Skeletal muscle tissue (tissue), 4 donors: ENCODE data around the gene MAP2K5. TPM values are rescaled to one million over a fixed set of nuclear protein-coding genes. Genes with fewer than 3 reads are reported as not detected.

Experiments used
- H3K27ac ChIP-seq: one replicate; pipeline ENCODE4 v1.7.0; 2013; ENCODE audit warnings: mild to moderate bottlenecking, low read depth, low read length, inconsistent platforms
- H3K27me3 ChIP-seq, 3 donors: one replicate each; pipeline ENCODE4 v1.7.0; 2013; ENCODE audit warnings: low read length in 3 of 3; ENCODE audit not compliant: control insufficient read depth in 3 of 3, insufficient read depth in 3 of 3
- H3K36me3 ChIP-seq, 3 donors: one replicate each; pipeline ENCODE4 v1.7.0; 2013; ENCODE audit warnings: low read length in 3 of 3; ENCODE audit not compliant: control insufficient read depth in 3 of 3, insufficient read depth in 3 of 3
- H3K4me1 ChIP-seq, 3 donors: one replicate each; pipeline ENCODE4 v1.7.0; 2013; ENCODE audit warnings: low read length in 3 of 3, mild to moderate bottlenecking in 3 of 3; ENCODE audit not compliant: control insufficient read depth in 3 of 3, insufficient read depth in 3 of 3
- H3K4me3 ChIP-seq, 3 donors: one replicate each; pipeline ENCODE4 v1.7.0; 2013; ENCODE audit warnings: low read length in 3 of 3
- H3K9ac ChIP-seq, 3 donors: one replicate each; pipeline ENCODE4 v1.7.0; 2013; ENCODE audit warnings: low read length in 3 of 3, mild to moderate bottlenecking in 3 of 3, moderate library complexity in 2 of 3, low read depth in 1 of 3
- H3K9me3 ChIP-seq, 3 donors: one replicate each; pipeline ENCODE4 v1.7.0; 2013; ENCODE audit warnings: low read length in 3 of 3; ENCODE audit not compliant: control insufficient read depth in 3 of 3
- total RNA-seq: library from RNA; depleted of rRNA; stranded (reverse); fragments of >200 nt; gene quantifications from one replicate; pipeline ENCODE4 v1.2.3, GENCODE V29; 2014
- donor health status: Osteomylitis.

Gene MAP2K5
- total RNA-seq, 1 donor from 2014 or later, result 19.3 TPM

GRCh38 chr15:67554580-67554979 lies 12.1 kb downstream of the MAP2K5 start:
- H3K27me3 ChIP-seq, result no peaks in the 10 kb centered on the region

DNA sequence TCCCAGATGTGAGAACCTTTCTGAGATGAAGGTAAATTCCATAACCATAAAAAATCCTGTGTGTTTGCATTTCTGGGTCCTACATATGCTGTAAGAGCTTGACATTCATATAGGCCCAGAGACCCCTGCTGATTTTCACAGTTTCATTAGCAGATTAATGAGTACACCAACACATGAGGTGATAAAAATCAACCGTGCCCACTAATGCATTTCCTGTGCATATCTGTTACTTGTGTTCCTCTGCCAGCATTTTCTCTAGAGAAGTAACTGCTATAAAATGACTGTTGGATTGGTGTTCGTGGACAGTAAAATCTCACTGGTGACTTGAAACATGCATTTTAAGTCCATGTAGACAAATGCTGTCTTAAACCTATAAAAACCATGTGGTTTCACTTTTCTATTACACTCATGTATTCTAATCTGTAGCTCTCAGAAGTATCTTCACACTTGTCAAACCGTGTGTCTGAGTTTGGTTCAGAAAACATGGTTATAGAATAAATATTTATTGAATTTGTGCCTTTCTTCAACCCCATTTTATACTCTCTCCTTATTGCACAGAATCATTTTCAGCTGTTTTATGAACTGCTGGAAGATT lies 14.6 kb downstream of the MAP2K5 start:
- Histone ChIP-seq H3K36me3 (peaks cover 0 to 9% (median 2%) of the 10 kb centered on the region in 3 donors), H3K27ac (no peak overlapping the region), H3K4me1 (peaks cover 0 to 3% (median 0%) of the 10 kb centered on the region in 3 donors), H3K9ac (no peak overlapping the region), H3K4me3 (no peak overlapping the region), H3K27me3 (no peaks in the 10 kb centered on the region), H3K9me3 (no peaks in the 10 kb centered on the region)

More at GRCh38 chr15:67554580-67554979, 12.1 kb downstream of the MAP2K5 start:
- H3K27ac ChIP-seq, result no peak overlapping the region
- no peak overlapping the region for H3K9ac ChIP-seq
- peaks cover 3 to 7% (median 5%) of the 10 kb centered on the region in 3 donors for H3K4me1 ChIP-seq
- H3K4me3 ChIP-seq, result no peak overlapping the region
- H3K9me3 ChIP-seq, result no peaks in the 10 kb centered on the region
- H3K36me3 ChIP-seq, result peaks cover 0 to 13% (median 6%) of the 10 kb centered on the region in 3 donors

DNA sequence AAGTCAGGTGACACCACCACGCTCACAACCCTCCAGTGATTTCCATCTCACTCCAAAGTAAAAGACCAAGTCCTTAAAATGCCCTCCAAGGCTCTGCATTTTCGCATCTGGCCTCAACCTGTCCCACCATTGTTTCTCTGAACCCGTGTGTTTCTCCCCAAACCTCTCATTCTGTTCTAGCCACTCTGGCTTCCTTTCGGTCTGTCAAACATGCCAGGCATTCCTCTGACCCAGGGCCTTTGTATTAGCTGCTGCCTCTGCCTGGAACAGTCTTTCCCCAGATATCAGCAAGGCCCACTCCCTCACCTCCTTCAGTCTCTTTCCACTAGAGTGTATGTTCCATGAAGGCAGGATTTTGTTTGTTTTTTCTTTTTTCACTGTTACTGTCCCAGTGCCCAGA lies 16.0 kb downstream of the MAP2K5 start:
- Histone ChIP-seq H3K27ac (no peak overlapping the region), H3K27me3 (no peaks in the 10 kb centered on the region), H3K9me3 (no peaks in the 10 kb centered on the region), H3K36me3 (peaks cover 0 to 9% (median 2%) of the 10 kb centered on the region in 3 donors), H3K4me1 (peaks cover 0 to 3% (median 0%) of the 10 kb centered on the region in 3 donors), H3K4me3 (no peak overlapping the region), H3K9ac (no peak overlapping the region)

- peaks cover 0 to 3% (median 0%) of the 10 kb centered on the region in 3 donors for H3K4me1 ChIP-seq
- H3K9me3 ChIP-seq, result no peaks in the 10 kb centered on the region
- no peak overlapping the region for H3K27ac ChIP-seq
- H3K36me3 ChIP-seq, result peaks cover 0 to 9% (median 2%) of the 10 kb centered on the region in 3 donors
- H3K9ac ChIP-seq, result no peak overlapping the region
- H3K27me3 ChIP-seq, result no peaks in the 10 kb centered on the region
- no peak overlapping the region for H3K4me3 ChIP-seq
Observed at GRCh38 chr15:67559158-67559557, 16.7 kb downstream of the MAP2K5 start.

DNA sequence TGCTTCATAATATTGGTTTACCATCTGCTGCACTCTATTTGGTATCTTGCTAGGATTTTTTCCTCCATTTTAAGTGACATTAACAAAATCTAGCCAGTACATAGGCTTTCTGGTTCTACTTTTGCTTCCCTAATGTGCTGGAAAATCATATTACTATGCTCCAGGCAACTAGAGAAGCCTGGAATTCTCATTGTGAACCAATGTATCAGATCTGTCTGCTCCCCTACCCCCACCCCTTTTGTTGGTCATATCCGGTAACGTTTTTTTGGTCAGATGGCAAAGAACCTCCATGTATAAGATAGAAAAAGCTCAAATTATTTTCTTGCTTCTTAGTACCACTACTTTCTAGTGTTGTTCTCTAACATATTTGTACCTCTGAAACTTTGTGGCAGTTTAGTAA lies 17.1 kb downstream of the MAP2K5 start:
- H3K27me3 ChIP-seq, result no peaks in the 10 kb centered on the region
- H3K4me1 ChIP-seq, result peaks cover 0 to 3% (median under 1%) of the 10 kb centered on the region in 3 donors
- H3K9me3 ChIP-seq, result no peaks in the 10 kb centered on the region
- H3K36me3 ChIP-seq, result peaks cover 0 to 7% (median 0%) of the 10 kb centered on the region in 3 donors
- H3K9ac ChIP-seq, result no peak overlapping the region
- H3K4me3 ChIP-seq, result no peak overlapping the region
- H3K27ac ChIP-seq, result no peak overlapping the region

- H3K9ac ChIP-seq, result no peak overlapping the region
- H3K27ac ChIP-seq, result no peak overlapping the region
- H3K4me1 ChIP-seq, result peaks cover 0 to 3% (median 2%) of the 10 kb centered on the region in 3 donors
- H3K4me3 ChIP-seq, result no peak overlapping the region
- peaks cover 0 to 7% (median 0%) of the 10 kb centered on the region in 3 donors for H3K36me3 ChIP-seq
- no peaks in the 10 kb centered on the region for H3K27me3 ChIP-seq
- no peaks in the 10 kb centered on the region for H3K9me3 ChIP-seq
Observed at GRCh38 chr15:67560320-67560719, 17.8 kb downstream of the MAP2K5 start.

DNA sequence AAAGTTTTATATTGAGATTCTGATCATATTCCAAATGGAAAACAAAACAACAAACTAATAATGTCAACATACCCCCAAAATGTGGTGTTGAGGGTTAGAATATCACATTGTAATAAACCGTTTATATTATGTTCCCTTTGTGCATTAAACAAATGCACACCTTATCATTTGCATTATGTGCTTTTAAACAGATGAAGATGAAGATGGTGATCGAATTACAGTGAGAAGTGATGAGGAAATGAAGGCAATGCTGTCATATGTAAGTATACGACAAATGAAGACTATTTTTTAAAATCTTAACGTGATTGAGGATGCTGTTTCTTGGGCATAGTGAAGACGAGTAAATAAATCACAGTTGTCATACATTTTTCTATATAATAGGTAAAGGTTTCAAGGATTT lies 20.6 kb downstream of the MAP2K5 start:
- Histone ChIP-seq H3K27me3 (no peaks in the 10 kb centered on the region), H3K4me3 (no peak overlapping the region), H3K9me3 (no peaks in the 10 kb centered on the region), H3K9ac (no peak overlapping the region), H3K27ac (no peak overlapping the region), H3K36me3 (peaks cover 0 to 5% (median 0%) of the 10 kb centered on the region in 3 donors), H3K4me1 (peaks cover 0 to 3% (median 2%) of the 10 kb centered on the region in 3 donors)

DNA sequence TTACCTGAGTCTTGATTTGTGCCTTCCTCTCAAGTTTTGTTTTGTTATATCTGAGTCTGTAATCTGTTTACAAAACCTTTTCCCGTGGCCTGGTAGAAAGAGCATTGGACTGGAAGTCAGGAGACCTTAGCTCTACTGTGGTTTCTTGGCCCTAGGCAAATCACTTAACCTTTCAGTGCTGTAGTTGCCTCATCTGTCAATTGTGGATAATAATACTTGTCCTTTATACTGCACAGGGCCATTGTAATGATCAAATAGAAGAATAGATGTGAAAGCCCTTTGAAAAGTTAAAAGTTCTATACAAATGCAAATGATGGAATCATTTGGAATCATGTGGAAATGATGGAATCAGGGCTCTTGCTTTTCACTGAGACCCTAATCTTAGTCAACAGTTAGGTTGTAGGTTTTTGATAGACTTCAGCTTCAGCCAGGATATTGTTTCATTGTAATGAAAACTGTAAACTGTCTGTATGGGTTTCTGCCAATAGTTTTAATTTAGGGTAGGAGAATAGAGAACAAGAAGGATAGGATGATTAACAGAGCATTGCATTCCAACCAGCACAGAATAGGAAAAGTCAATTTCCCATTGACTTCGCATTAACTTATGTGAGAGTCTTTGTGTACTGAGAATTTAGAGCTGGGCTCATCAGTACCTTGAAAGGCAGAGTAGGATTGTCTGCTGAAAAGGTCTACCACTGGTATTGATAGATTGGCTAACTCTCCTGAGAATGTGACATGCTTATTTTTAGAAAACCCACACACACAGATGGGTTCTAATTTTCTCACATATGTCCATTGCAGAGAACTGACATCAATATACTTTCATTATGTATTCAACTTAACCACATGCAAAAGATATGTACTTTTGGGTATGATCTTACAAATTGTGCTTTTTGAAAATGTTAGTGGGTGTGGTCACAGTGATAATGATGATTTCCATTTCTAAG lies 21.8 kb downstream of the MAP2K5 start:
- Histone ChIP-seq H3K27me3 (no peaks in the 10 kb centered on the region), H3K9ac (no peak overlapping the region), H3K36me3 (no peaks in the 10 kb centered on the region), H3K27ac (no peak overlapping the region), H3K4me1 (peaks cover 0 to 3% (median 2%) of the 10 kb centered on the region in 3 donors), H3K9me3 (no peaks in the 10 kb centered on the region), H3K4me3 (no peak overlapping the region)

DNA sequence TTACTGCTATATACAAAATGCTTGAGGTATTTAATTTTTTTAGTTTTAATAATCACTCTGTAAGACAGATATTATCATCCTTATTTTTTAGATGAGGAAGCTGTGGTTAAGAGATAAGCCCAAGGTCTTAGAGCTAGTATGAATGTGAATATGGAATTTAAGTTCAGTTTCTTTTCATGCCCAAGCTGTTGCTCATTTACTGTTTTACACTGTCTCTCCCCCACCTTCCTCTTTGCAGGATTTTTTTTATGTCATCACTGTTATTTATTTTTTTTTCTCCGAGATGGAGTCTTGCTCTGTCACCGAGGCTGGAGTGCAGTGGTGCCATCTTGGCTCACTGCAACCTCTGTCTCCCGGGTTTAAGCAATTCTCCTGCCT lies 22.5 kb downstream of the MAP2K5 start:
- Histone ChIP-seq H3K9ac (no peak overlapping the region), H3K4me1 (peaks cover 3 to 7% (median 3%) of the 10 kb centered on the region in 3 donors), H3K27ac (no peak overlapping the region), H3K36me3 (no peaks in the 10 kb centered on the region), H3K9me3 (no peaks in the 10 kb centered on the region), H3K27me3 (no peaks in the 10 kb centered on the region), H3K4me3 (no peak overlapping the region)

- H3K27ac ChIP-seq, result no peak overlapping the region
- H3K4me3 ChIP-seq, result no peak overlapping the region
- H3K4me1 ChIP-seq, result peaks cover 0 to 9% (median 6%) of the 10 kb centered on the region in 3 donors
- H3K9me3 ChIP-seq, result no peaks in the 10 kb centered on the region
- no peaks in the 10 kb centered on the region for H3K27me3 ChIP-seq
- no peaks in the 10 kb centered on the region for H3K36me3 ChIP-seq
- no peak overlapping the region for H3K9ac ChIP-seq
Observed at GRCh38 chr15:67569668-67570067, 27.2 kb downstream of the MAP2K5 start.
